ENCODE results near the gene FNDC10. TPM values are rescaled to one million over a fixed set of nuclear protein-coding genes. Genes with fewer than 3 reads are reported as not detected.

FNDC10 gene
- total and polyA plus RNA-seq, 5 donors from 2014 or later = 0.21 to 0.96 (median 0.32) TPM

DNA sequence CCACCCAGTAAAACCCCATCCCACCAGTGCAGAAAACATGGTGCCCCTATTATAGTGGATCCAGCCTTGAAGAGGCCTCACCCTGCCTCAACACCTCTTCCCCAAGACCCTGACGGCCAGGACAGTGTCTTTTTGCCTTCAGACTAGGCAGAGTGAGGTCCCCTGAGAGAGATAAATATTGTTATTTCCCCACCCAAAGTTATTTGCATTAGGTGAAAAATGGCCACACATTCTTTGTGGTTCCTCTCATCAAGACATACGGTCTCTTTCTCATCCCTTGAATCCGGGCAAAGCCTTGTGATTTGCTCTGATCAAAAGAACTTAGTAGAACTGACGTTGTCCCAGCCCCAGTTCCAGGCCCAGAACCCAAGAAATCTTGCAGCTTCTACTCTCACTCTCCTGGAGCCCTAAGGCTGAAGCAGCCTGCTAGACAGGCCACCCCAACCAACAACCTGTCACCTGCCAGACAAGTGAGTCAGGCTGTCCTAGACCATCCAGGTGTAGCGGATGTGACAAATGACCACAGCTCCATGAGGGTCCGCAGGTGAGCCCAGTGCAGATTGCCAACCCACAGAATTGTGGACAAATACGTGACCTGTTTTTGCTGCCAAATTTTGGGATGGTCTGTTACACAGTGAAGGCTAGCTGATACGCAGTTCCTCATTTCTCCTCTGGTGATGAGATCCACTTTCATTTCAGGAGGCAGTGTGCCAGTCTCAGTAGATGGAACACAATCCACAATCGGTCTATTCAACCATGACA is 17.2 kb downstream of the FNDC10 start:
- Histone ChIP-seq H3K9me3 (ENCODE audit: control insufficient read depth in 2 of 2, low read length in 2 of 2) (no peaks in the 10 kb centered on the region), H3K27me3 (ENCODE audit: control insufficient read depth, insufficient read depth, low read length) (no peaks in the 10 kb centered on the region), H3K27ac (ENCODE audit: insufficient read depth, low read length, poor library complexity, severe bottlenecking) (no peak overlapping the region), H3K4me3 (ENCODE audit: low read depth, low read length) (no peak overlapping the region), H3K4me1 (ENCODE audit: control insufficient read depth, insufficient read depth, low read length, poor library complexity, severe bottlenecking) (no peaks in the 10 kb centered on the region), H3K36me3 (ENCODE audit: control insufficient read depth, insufficient read depth, low read length) (no peaks in the 10 kb centered on the region)
- Mint-ChIP-seq H3K9me3 (no peaks in the 10 kb centered on the region), H3K36me3 (no peaks in the 10 kb centered on the region), H3K4me3 (no peak overlapping the region), H3K27me3 (peaks cover 57% of the 10 kb centered on the region), H3K4me1 (peaks cover 0 to 2% (median 0%) of the 10 kb centered on the region in 4 donors), H3K27ac (no peak overlapping the region)
- no peak for DNase-seq
- no peak for ATAC-seq (ENCODE audit: low read depth in 2 of 2)

DNA sequence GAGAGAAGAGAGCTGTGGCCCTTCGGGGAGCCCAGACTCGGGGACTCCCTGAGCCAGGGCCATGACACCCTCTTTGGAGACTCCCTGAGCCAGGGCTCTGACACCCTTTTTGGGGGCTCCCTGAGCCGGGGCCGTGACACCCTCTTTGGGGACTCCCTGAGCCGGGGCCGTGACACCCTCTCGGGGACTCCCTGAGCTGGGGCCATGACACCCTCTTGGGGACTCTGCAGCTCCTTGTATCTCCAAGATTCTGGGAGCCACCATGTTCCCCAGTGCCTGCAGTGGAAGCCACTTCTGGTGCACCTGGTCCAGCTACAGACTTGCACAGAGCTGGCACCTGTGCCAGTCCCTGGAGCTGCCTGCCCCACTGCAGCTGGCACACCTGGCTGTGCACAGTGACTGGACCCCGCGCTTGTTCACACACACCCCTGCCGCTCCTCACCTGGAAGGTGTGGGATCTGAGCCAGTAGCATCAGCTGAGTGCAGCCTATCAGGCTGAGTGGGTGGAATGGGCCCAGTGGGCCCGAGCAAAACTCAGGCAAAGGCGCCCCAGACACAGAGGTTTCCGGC is 21.5 kb downstream of the FNDC10 start:
- peak overlapping the region in 2 of 4 donors; percentile 47 to 74 for H3K4me3 Mint-ChIP-seq
- H3K4me1 Mint-ChIP-seq = peaks cover 3 to 15% (median 12%) of the 10 kb centered on the region in 4 donors
- no peaks in the 10 kb centered on the region for H3K36me3 Mint-ChIP-seq

DNA sequence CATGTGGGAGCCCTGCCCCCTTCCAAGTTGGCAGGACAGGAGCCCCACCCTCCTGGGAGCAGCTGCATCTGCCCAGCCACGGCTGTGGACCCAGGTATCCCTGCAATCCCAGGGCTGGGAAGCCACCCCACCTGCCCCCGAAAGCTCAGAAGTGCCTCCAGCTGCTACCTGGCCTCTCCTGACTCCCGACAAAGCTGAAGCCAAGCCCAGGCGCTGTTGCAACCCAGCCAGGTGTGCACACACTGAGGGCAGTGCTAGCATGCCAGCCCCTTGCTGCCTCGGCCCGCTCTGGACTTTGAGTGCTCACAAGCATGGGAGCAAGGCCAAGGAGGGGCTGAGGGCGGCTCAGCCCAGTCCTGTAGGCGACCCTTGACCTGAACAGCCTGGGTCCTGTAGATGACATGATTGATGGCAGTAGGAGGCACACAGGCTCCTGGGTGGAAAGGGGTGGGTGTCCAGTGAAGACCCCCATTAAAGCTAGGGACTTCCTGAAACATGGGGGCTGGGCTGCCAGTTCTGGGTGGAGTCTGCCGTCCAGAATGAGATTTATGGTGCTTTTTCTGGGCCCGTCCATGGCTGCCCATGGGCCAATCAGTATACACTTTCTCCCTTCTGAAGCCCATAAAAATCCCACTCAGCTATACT is 22.4 kb downstream of the FNDC10 start:
- Mint-ChIP-seq H3K27me3 (peaks cover 40% of the 10 kb centered on the region), H3K9me3 (peaks cover 0 to 3% (median 0%) of the 10 kb centered on the region in 7 donors), H3K4me1 (peaks cover 3 to 19% (median 12%) of the 10 kb centered on the region in 4 donors), H3K4me3 (peak overlapping the region in 1 of 4 donors; percentile 47), H3K36me3 (no peaks in the 10 kb centered on the region), H3K27ac (no peak overlapping the region)
- H3K27ac ChIP-seq (ENCODE audit: insufficient read depth, low read length, poor library complexity, severe bottlenecking) = no peak overlapping the region
- DNase-seq = no peak
- no peak for ATAC-seq (ENCODE audit: low read depth in 2 of 2)
- H3K36me3 ChIP-seq (ENCODE audit: control insufficient read depth, insufficient read depth, low read length) = no peaks in the 10 kb centered on the region
- peaks cover 21% of the 10 kb centered on the region for H3K4me1 ChIP-seq (ENCODE audit: control insufficient read depth, insufficient read depth, low read length, poor library complexity, severe bottlenecking)
- no peaks in the 10 kb centered on the region for H3K9me3 ChIP-seq (ENCODE audit: control insufficient read depth in 2 of 2, low read length in 2 of 2)
- H3K4me3 ChIP-seq (ENCODE audit: low read depth, low read length) = no peak overlapping the region
- H3K27me3 ChIP-seq (ENCODE audit: control insufficient read depth, insufficient read depth, low read length) = no peaks in the 10 kb centered on the region

More for the DNA sequence above, 21.5 kb downstream of the FNDC10 start:
- Histone ChIP-seq H3K4me1 (ENCODE audit: control insufficient read depth, insufficient read depth, low read length, poor library complexity, severe bottlenecking) (peaks cover 11% of the 10 kb centered on the region), H3K36me3 (ENCODE audit: control insufficient read depth, insufficient read depth, low read length) (no peaks in the 10 kb centered on the region), H3K4me3 (ENCODE audit: low read depth, low read length) (no peak overlapping the region), H3K9me3 (ENCODE audit: control insufficient read depth in 2 of 2, low read length in 2 of 2) (no peaks in the 10 kb centered on the region), H3K27ac (ENCODE audit: insufficient read depth, low read length, poor library complexity, severe bottlenecking) (no peak overlapping the region), H3K27me3 (ENCODE audit: control insufficient read depth, insufficient read depth, low read length) (no peaks in the 10 kb centered on the region)
- H3K27me3 Mint-ChIP-seq = peaks cover 46% of the 10 kb centered on the region
- no peak overlapping the region for H3K27ac Mint-ChIP-seq
- H3K9me3 Mint-ChIP-seq = peaks cover 0 to 3% (median 0%) of the 10 kb centered on the region in 7 donors
- no peak for DNase-seq
- no peak for ATAC-seq (ENCODE audit: low read depth in 2 of 2)

DNA sequence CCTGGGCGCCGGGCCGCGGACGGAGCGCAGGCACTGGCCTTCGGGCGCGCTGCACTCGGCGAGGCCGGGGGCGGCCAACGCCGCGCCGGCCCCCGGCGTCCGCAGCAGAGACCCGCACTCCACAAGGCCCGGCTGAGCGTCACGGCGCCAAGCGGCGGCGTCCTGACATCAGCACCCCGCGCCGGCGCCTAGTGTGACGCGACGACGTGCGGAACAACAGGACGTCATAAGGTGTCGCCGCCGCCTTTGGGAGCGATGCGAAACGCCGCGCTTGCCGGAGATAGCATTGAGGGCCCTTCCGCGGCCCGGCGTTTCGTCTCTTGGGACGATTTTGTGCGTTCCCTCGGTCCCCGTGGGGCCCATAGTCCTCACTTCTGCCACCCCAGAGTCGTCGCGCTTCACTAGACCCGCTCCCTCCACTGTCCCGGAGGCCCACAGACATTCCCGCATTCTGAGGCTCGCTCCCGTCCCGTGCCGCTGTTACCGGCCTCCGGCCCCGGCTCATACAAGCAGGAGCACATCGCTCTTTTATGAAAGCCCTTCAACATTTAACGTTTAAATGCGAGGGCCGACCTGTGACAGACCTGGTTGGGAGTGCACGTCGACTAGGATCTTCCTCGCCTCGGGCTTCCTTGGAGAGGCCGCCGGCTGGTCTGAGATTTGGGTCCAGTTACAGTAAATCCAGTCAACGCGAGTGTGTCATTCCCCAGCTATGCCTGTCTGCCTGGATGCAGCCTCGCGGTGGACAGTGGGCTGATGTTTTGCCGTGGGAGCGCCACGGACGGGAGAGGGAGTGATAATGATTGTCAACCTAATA is 25.0 kb downstream of the FNDC10 start, which contains the start of gene SSU72:
TSS of gene SSU72 (minus strand) at position 143 of the 817 bp plus-strand sequence. CDS start 306 bp downstream, outside the sequence.
- Mint-ChIP-seq H3K9me3 (peaks cover 0 to 3% (median 0%) of the 10 kb centered on the region in 7 donors), H3K4me3 (peak within 1 kb of the TSS; percentile 94 to 98 (median 98)), H3K4me1 (peaks cover 8 to 37% (median 20%) of the 10 kb centered on the region in 4 donors), H3K27ac (peak within 1 kb of the TSS; percentile 99 to 100 (median 100)), H3K36me3 (peaks cover 7% of the 10 kb centered on the region), H3K27me3 (peaks cover 21% of the 10 kb centered on the region)
- Histone ChIP-seq H3K4me3 (ENCODE audit: low read depth, low read length) (peak within 1 kb of the TSS; percentile 96), H3K27ac (ENCODE audit: insufficient read depth, low read length, poor library complexity, severe bottlenecking) (peak within 1 kb of the TSS; percentile 96), H3K27me3 (ENCODE audit: control insufficient read depth, insufficient read depth, low read length) (no peaks in the 10 kb centered on the region), H3K36me3 (ENCODE audit: control insufficient read depth, insufficient read depth, low read length) (no peaks in the 10 kb centered on the region), H3K4me1 (ENCODE audit: control insufficient read depth, insufficient read depth, low read length, poor library complexity, severe bottlenecking) (peaks cover 33% of the 10 kb centered on the region), H3K9me3 (ENCODE audit: control insufficient read depth in 2 of 2, low read length in 2 of 2) (no peaks in the 10 kb centered on the region)
- ATAC-seq (ENCODE audit: low read depth in 2 of 2) = peak; percentile 87 to 89
- peak; percentile 88 to 96 (median 94) for DNase-seq

DNA sequence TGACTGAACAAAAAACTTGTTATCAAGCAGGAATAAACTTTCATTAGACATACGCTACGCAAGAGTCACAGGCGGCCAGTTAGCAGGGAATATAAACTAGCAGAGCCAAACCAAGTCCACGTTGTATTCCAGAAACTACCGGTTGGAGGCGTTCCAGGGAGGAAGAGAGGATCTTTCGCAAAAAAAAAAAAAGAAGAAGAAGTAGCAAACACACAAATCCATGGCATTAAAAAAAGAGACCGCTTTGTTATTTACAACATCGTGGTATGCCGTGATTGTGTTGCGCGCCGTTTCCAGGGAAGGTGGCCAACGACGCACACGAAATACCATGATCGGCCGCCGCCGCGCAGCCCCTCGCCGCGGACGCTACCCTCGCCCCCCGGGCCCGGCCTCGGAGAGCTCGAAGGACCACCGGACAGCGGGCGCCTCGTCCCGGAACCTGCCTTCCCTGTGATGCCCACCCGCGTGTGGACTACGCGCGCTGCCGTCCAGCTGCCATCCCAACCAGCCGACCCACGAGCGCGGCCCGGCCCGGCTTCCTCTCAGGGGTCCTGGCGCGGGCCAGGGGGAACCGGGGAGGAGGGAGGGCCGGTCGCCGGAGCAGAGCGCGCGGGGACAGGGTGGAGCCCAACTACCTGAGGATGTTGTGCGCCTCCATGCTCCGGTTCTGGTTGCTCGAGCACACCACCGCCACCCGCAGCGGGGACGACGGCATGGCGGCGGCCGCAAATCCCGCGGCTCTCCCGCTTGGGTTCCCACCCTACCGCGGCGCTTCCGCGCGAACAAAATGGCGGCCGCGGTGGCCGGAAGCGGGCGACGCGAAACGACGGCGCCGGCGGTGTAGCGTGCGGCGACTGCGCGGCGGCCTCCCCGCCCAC is 25.9 kb downstream of the FNDC10 start:
- H3K4me1 ChIP-seq (ENCODE audit: control insufficient read depth, insufficient read depth, low read length, poor library complexity, severe bottlenecking) = peaks cover 37% of the 10 kb centered on the region
- H3K36me3 ChIP-seq (ENCODE audit: control insufficient read depth, insufficient read depth, low read length) = peaks cover 7% of the 10 kb centered on the region
- H3K4me3 ChIP-seq (ENCODE audit: low read depth, low read length) = peak overlapping the region; percentile 96
- H3K36me3 Mint-ChIP-seq = peaks cover 10% of the 10 kb centered on the region
- H3K9me3 ChIP-seq (ENCODE audit: control insufficient read depth in 2 of 2, low read length in 2 of 2) = no peaks in the 10 kb centered on the region
- peak overlapping the region; percentile 94 to 98 (median 96) for H3K4me3 Mint-ChIP-seq
- peak overlapping the region; percentile 96 for H3K27ac ChIP-seq (ENCODE audit: insufficient read depth, low read length, poor library complexity, severe bottlenecking)
- peaks cover 13% of the 10 kb centered on the region for H3K27me3 Mint-ChIP-seq
- H3K9me3 Mint-ChIP-seq = peaks cover 0 to 3% (median 0%) of the 10 kb centered on the region in 7 donors
- ATAC-seq (ENCODE audit: low read depth in 2 of 2) (peak; percentile 75 to 80), DNase-seq (peak in 2 of 3 donors; percentile 72 to 85)
- no peaks in the 10 kb centered on the region for H3K27me3 ChIP-seq (ENCODE audit: control insufficient read depth, insufficient read depth, low read length)
- peak overlapping the region; percentile 98 to 99 (median 99) for H3K27ac Mint-ChIP-seq
- H3K4me1 Mint-ChIP-seq = peaks cover 11 to 46% (median 26%) of the 10 kb centered on the region in 4 donors

DNA sequence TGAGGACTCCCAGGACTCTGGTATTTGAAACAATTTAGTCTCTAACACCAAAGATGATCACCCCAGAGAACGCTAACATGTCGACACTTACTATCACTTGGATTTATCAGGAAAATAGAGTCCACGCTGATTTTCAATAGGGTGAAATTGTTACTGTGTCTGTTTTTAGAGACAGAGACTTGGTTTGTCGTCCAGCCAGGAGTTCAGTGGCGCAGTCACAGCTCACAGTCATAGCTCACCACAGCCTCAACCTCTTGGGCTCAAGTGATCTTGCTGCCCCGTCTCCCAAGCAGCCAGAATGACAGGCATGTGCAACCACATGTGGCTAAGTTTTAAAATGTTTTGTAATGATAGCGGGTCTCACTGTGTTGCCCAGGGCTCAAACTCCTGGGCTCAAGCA is 30.6 kb downstream of the FNDC10 start:
- peaks cover 25% of the 10 kb centered on the region for H3K36me3 ChIP-seq (ENCODE audit: control insufficient read depth, insufficient read depth, low read length)
- H3K27ac ChIP-seq (ENCODE audit: insufficient read depth, low read length, poor library complexity, severe bottlenecking) = no peak overlapping the region
- Mint-ChIP-seq H3K27ac (peak overlapping the region in 2 of 3 donors; percentile 26 to 44), H3K4me1 (peaks cover 19 to 66% (median 32%) of the 10 kb centered on the region in 4 donors), H3K4me3 (peak overlapping the region; percentile 15 to 82 (median 51)), H3K27me3 (no peaks in the 10 kb centered on the region), H3K36me3 (peaks cover 21% of the 10 kb centered on the region), H3K9me3 (peaks cover 0 to 3% (median 0%) of the 10 kb centered on the region in 7 donors)
- DNase-seq (no peak), ATAC-seq (ENCODE audit: low read depth in 2 of 2) (no peak)
- no peaks in the 10 kb centered on the region for H3K27me3 ChIP-seq (ENCODE audit: control insufficient read depth, insufficient read depth, low read length)
- H3K9me3 ChIP-seq (ENCODE audit: control insufficient read depth in 2 of 2, low read length in 2 of 2) = no peaks in the 10 kb centered on the region
- H3K4me1 ChIP-seq (ENCODE audit: control insufficient read depth, insufficient read depth, low read length, poor library complexity, severe bottlenecking) = peaks cover 41% of the 10 kb centered on the region
- no peak overlapping the region for H3K4me3 ChIP-seq (ENCODE audit: low read depth, low read length)
